ENCODE results near the gene GARIN1A. TPM values are rescaled to one million over a fixed set of nuclear protein-coding genes. Genes with fewer than 3 reads are reported as not detected.

GARIN1A gene
- total RNA-seq, result under 0.01 and 0.07 TPM in 2 replicates

DNA sequence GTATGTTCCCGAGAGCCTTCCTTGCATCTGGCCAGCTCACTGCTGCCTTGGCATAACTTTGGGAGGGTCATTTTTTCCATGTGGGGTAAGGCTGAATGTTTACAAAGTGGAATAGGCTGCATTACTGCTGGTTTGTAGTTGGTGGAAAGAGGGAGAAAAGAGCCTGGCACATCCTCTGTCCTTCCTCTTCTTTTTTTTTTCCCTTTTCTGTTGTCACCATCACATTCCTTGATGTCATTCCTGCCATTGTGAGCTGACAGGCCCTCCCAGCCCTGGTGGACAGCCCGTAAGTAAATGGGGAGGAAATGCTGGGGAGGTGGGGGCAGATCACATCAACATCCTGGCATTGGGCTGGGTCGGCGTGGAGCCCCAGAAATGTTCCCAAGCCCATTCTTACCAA lies at the start of gene GARIN1A:
Gene GARIN1A (plus strand): TSS at position 301 of the 400 bp plus-strand sequence. CDS start 106 bp downstream, outside the sequence.

Other genes with a start within 250 kb of the GARIN1A start
- gene HILPDA, start 216.4 kb upstream of the GARIN1A start, total RNA-seq, result 8.7 and 15.1 TPM in 2 replicates
- gene METTL2B, start 195.5 kb upstream of the GARIN1A start, total RNA-seq, result 26.9 and 32.6 TPM in 2 replicates
- gene CALU, start 67.1 kb downstream of the GARIN1A start, total RNA-seq, result 250 TPM in 2 replicates
- gene OPN1SW, start 103.5 kb downstream of the GARIN1A start, total RNA-seq, result not detected in 2 replicates
- 0.07 and 0.79 TPM in 2 replicates for gene CCDC136, start 119.7 kb downstream of the GARIN1A start, total RNA-seq
- 180 and 210 TPM in 2 replicates for gene FLNC, start 158.1 kb downstream of the GARIN1A start, total RNA-seq
- gene ATP6V1F, start 190.6 kb downstream of the GARIN1A start, total RNA-seq, result 128 and 142 TPM in 2 replicates
- not detected in 2 replicates for gene KCP, start 238.4 kb downstream of the GARIN1A start, total RNA-seq